HepG2 (cell line): ENCODE data around the gene MTFP1. TPM values are rescaled to one million over a fixed set of nuclear protein-coding genes. Genes with fewer than 3 reads are reported as not detected.
A peak's percentile ranks its signal among the peaks of the same experiment; 100 is the strongest.

Experiments
- FLYWCH1 ChIP-seq: sonication (generic); formaldehyde crosslinking; IDR thresholded peaks from 2 replicates; pipeline ENCODE4 v1.8.1; 2023; ENCODE audit warnings: mild to moderate bottlenecking, missing genetic modification reagents
- HOXD1 ChIP-seq: sonication (generic); formaldehyde crosslinking; IDR thresholded peaks from 2 replicates; pipeline ENCODE4 v1.5.0; 2020; ENCODE audit warnings: missing genetic modification reagents
- JUN ChIP-seq: sonication (generic); formaldehyde crosslinking; IDR thresholded peaks from 2 replicates; pipeline ENCODE4 v1.4.0; 2020; ENCODE audit warnings: mild to moderate bottlenecking, missing genetic modification reagents
- PAWR ChIP-seq: sonication (generic); formaldehyde crosslinking; IDR thresholded peaks from 2 replicates; pipeline ENCODE4 v1.4.0; 2020; ENCODE audit warnings: missing genetic modification reagents, mild to moderate bottlenecking, borderline replicate concordance
- POGZ ChIP-seq: sonication (generic); formaldehyde crosslinking; IDR thresholded peaks from 2 replicates; pipeline ENCODE4 v1.4.0; 2020; ENCODE audit warnings: mild to moderate bottlenecking, missing genetic modification reagents
- RELA ChIP-seq: sonication (generic); formaldehyde crosslinking; IDR thresholded peaks from 2 replicates; pipeline ENCODE4 v1.4.0; 2020; ENCODE audit warnings: missing genetic modification reagents
- ZBTB7A ChIP-seq: sonication (generic); formaldehyde crosslinking; IDR thresholded peaks from 2 replicates; pipeline ENCODE4 v1.8.0; 2022; ENCODE audit warnings: mild to moderate bottlenecking, missing genetic modification reagents
- ZFP36L2 ChIP-seq: sonication (generic); formaldehyde crosslinking; IDR thresholded peaks from 2 replicates; pipeline ENCODE4 v1.4.0; 2020; ENCODE audit warnings: missing genetic modification reagents
- ZNF12 ChIP-seq: sonication (generic); formaldehyde crosslinking; IDR thresholded peaks from 2 replicates; pipeline ENCODE4 v1.5.0; 2020; ENCODE audit warnings: missing genetic modification reagents
- ZNF136 ChIP-seq: sonication (generic); formaldehyde crosslinking; IDR thresholded peaks from 2 replicates; pipeline ENCODE4 v1.8.1; 2022; ENCODE audit warnings: low read depth, mild to moderate bottlenecking, moderate library complexity, missing genetic modification reagents
- ZNF20 ChIP-seq: sonication (generic); formaldehyde crosslinking; IDR thresholded peaks from 2 replicates; pipeline ENCODE4 v1.4.0; 2020; ENCODE audit warnings: mild to moderate bottlenecking, moderate library complexity, missing genetic modification reagents
- ZNF230 ChIP-seq: sonication (generic); formaldehyde crosslinking; IDR thresholded peaks from 2 replicates; pipeline ENCODE4 v1.4.0; 2020; ENCODE audit warnings: mild to moderate bottlenecking, missing genetic modification reagents
- ZNF296 ChIP-seq: sonication (generic); formaldehyde crosslinking; conservative IDR thresholded peaks from 2 replicates; pipeline ENCODE4 v1.5.0; 2020; ENCODE audit warnings: mild to moderate bottlenecking, missing genetic modification reagents
- ZNF484 ChIP-seq: sonication (generic); formaldehyde crosslinking; IDR thresholded peaks from 2 replicates; pipeline ENCODE4 v1.5.1; 2020; ENCODE audit warnings: mild to moderate bottlenecking, low read depth, missing genetic modification reagents, borderline replicate concordance
- polyA plus RNA-seq, 8 experiments: library from polyadenylated mRNA; depleted of rRNA in 3 of 8; stranded (reverse) in 7 of 8; unstranded in 1 of 8; fragments of >200 nt; fragmentation: Illumina TruSeq in 4 of 8; extraction: Trizol in 4 of 8; gene quantifications; 2 replicates each; pipeline versions ENCODE4 v1.2.1 to v1.2.3, GENCODE V29; 2011 to 2016; ENCODE audit warnings: low read depth in 4 of 8, missing spikeins in 1 of 8, mixed read lengths in 1 of 8; ENCODE audit not compliant: insufficient read depth in 1 of 8
- total RNA-seq, 5 experiments: library from RNA; depleted of rRNA; stranded (reverse); fragments of >200 nt; fragmentation: Illumina TruSeq; extraction: Trizol; gene quantifications; 2 replicates each; pipeline ENCODE4 v1.2.3, GENCODE V29; 2016; ENCODE audit warnings: low read depth in 1 of 5
- TF ChIP-seq, protein P1 (sequence below): sonication (generic); formaldehyde crosslinking; IDR thresholded peaks from 2 replicates; pipeline ENCODE4 v1.9.0; 2021; ENCODE audit warnings: missing genetic modification reagents, borderline replicate concordance
- TF ChIP-seq, protein P2 (sequence below): IDR thresholded peaks from 2 replicates; pipeline ENCODE4 v1.6.1; 2016; ENCODE audit warnings: low read depth, control low read depth
- TF ChIP-seq, protein P3 (sequence below): sonication (generic); formaldehyde crosslinking; IDR thresholded peaks from 2 replicates; pipeline ENCODE4 v1.4.0; 2020; ENCODE audit warnings: missing genetic modification reagents, mild to moderate bottlenecking, borderline replicate concordance
- TF ChIP-seq, protein P4 (sequence below): sonication (generic); formaldehyde crosslinking; IDR thresholded peaks from 2 replicates; pipeline ENCODE4 v1.4.0; 2020; ENCODE audit warnings: missing genetic modification reagents
- TF ChIP-seq, protein P5 (sequence below): sonication (generic); formaldehyde crosslinking; IDR thresholded peaks from 2 replicates; pipeline ENCODE4 v1.5.0; 2020; ENCODE audit warnings: mild to moderate bottlenecking, missing genetic modification reagents, borderline replicate concordance

The MTFP1 gene
- total and polyA plus RNA-seq, 2 of the 13 experiments (the other 11 are each of a cell fraction or from before 2014, with no cell fraction given), result 29.5 to 45.6 TPM

DNA sequence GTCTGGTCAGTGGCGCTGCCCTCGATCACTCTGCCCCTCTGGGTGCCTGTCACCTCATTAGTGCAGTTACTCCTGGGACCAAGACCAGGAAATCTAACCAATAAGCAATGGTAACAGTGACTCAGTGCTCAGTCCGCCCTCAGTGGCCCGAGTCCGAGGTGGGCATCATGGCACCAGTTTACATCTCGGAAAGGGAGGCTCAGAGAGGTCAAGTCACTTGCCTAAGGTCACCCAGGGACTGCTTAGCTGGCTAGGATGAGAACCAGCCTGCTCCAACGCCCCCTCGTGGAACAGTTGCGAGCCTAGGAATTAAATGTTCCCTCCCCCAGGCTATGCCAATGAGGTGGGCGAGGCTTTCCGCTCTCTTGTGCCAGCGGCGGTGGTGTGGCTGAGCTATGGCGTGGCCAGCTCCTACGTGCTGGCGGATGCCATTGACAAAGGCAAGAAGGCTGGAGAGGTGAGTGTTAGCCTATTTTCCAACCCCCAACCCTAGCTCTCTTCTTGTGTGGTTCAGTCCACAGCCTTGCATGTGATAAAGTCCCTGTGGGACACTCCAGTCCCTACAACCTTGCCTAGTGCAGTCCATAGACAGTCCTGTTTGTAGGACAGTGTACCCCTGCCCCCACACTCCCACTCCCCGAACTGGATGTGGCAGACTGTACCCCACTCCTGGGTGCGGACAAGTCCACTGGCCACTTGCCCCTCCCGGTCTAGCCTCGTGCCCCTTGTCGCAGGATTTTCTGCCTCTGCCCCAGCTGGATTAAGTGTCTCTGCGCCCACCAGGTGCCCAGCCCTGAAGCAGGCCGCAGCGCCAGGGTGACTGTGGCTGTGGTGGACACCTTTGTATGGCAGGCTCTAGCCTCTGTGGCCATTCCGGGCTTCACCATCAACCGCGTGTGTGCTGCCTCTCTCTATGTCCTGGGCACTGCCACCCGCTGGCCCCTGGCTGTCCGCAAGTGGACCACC, 1.1 kb downstream of the MTFP1 start (continued):
- TF ChIP-seq HOXD1 (CRISPR knock-in tag), result no peak
- TF ChIP-seq RELA (CRISPR knock-in tag), result no peak
- TF ChIP-seq ZNF230 (CRISPR knock-in tag), result peak; percentile 42; the same call in 1 of the 2 replicates
- TF ChIP-seq, protein P1, sequence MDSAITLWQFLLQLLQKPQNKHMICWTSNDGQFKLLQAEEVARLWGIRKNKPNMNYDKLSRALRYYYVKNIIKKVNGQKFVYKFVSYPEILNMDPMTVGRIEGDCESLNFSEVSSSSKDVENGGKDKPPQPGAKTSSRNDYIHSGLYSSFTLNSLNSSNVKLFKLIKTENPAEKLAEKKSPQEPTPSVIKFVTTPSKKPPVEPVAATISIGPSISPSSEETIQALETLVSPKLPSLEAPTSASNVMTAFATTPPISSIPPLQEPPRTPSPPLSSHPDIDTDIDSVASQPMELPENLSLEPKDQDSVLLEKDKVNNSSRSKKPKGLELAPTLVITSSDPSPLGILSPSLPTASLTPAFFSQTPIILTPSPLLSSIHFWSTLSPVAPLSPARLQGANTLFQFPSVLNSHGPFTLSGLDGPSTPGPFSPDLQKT (CRISPR knock-in tag), result no peak
- TF ChIP-seq JUN (CRISPR knock-in tag), result no peak
- TF ChIP-seq ZNF484 (CRISPR knock-in tag), result no peak
- TF ChIP-seq, protein P2, sequence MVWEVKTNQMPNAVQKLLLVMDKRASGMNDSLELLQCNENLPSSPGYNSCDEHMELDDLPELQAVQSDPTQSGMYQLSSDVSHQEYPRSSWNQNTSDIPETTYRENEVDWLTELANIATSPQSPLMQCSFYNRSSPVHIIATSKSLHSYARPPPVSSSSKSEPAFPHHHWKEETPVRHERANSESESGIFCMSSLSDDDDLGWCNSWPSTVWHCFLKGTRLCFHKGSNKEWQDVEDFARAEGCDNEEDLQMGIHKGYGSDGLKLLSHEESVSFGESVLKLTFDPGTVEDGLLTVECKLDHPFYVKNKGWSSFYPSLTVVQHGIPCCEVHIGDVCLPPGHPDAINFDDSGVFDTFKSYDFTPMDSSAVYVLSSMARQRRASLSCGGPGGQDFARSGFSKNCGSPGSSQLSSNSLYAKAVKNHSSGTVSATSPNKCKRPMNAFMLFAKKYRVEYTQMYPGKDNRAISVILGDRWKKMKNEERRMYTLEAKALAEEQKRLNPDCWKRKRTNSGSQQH, result 0 out of 2 replicates have a peak, but pooled peaks have one; percentile 36
- TF ChIP-seq, protein P3, sequence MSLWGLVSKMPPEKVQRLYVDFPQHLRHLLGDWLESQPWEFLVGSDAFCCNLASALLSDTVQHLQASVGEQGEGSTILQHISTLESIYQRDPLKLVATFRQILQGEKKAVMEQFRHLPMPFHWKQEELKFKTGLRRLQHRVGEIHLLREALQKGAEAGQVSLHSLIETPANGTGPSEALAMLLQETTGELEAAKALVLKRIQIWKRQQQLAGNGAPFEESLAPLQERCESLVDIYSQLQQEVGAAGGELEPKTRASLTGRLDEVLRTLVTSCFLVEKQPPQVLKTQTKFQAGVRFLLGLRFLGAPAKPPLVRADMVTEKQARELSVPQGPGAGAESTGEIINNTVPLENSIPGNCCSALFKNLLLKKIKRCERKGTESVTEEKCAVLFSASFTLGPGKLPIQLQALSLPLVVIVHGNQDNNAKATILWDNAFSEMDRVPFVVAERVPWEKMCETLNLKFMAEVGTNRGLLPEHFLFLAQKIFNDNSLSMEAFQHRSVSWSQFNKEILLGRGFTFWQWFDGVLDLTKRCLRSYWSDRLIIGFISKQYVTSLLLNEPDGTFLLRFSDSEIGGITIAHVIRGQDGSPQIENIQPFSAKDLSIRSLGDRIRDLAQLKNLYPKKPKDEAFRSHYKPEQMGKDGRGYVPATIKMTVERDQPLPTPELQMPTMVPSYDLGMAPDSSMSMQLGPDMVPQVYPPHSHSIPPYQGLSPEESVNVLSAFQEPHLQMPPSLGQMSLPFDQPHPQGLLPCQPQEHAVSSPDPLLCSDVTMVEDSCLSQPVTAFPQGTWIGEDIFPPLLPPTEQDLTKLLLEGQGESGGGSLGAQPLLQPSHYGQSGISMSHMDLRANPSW (CRISPR knock-in tag), result no peak
- no peak for TF ChIP-seq ZNF20
- TF ChIP-seq, protein P4, sequence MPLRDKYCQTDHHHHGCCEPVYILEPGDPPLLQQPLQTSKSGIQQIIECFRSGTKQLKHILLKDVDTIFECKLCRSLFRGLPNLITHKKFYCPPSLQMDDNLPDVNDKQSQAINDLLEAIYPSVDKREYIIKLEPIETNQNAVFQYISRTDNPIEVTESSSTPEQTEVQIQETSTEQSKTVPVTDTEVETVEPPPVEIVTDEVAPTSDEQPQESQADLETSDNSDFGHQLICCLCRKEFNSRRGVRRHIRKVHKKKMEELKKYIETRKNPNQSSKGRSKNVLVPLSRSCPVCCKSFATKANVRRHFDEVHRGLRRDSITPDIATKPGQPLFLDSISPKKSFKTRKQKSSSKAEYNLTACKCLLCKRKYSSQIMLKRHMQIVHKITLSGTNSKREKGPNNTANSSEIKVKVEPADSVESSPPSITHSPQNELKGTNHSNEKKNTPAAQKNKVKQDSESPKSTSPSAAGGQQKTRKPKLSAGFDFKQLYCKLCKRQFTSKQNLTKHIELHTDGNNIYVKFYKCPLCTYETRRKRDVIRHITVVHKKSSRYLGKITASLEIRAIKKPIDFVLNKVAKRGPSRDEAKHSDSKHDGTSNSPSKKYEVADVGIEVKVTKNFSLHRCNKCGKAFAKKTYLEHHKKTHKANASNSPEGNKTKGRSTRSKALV (CRISPR knock-in tag), result no peak
- no peak; the same call in 1 of the 2 replicates for TF ChIP-seq ZBTB7A (CRISPR knock-in tag)
- no peak for TF ChIP-seq ZNF296
- no peak for TF ChIP-seq PAWR (CRISPR knock-in tag)
- peak; percentile 66; the same call in 1 of the 2 replicates for TF ChIP-seq ZNF12 (CRISPR knock-in tag)
- TF ChIP-seq ZFP36L2, result no peak
- no peak for TF ChIP-seq FLYWCH1
- TF ChIP-seq, protein P5, sequence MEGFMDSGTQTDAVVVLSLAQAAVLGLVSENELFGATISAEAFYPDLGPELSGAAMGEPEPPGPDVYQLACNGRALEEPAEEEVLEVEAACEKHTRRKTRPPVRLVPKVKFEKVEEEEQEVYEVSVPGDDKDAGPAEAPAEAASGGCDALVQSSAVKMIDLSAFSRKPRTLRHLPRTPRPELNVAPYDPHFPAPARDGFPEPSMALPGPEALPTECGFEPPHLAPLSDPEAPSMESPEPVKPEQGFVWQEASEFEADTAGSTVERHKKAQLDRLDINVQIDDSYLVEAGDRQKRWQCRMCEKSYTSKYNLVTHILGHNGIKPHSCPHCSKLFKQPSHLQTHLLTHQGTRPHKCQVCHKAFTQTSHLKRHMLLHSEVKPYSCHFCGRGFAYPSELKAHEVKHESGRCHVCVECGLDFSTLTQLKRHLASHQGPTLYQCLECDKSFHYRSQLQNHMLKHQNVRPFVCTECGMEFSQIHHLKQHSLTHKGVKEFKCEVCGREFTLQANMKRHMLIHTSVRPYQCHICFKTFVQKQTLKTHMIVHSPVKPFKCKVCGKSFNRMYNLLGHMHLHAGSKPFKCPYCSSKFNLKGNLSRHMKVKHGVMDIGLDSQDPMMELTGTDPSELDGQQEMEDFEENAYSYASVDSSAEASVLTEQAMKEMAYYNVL (CRISPR knock-in tag), result 0 out of 2 replicates have a peak, but pooled peaks have one; percentile 31
- TF ChIP-seq ZNF136, result no peak
- no peak for TF ChIP-seq POGZ
